Endometrium (tissue), 2 donors: Measurements from ENCODE around the gene NKX2-3.

ENCODE experiments used
- FAIRE-seq: peaks from 2 replicates; lab custom pipeline; 2012; peaks lifted over from hg19 to GRCh38; lab: Jason Lieb, UNC
- donor health status: control.
- donor health status: control.

Gene NKX2-3

GRCh38 chr10:99532687-99533495, at the start of gene NKX2-3:
Gene NKX2-3 (plus strand): TSS chr10:99532942. CDS start chr10:99533132, 190 bp downstream.
- no peak for FAIRE-seq

- FAIRE-seq: no peak
These were observed 47.8 kb upstream of the NKX2-3 start for GRCh38 chr10:99484626-99485581.

GRCh38 chr10:99487125-99487807, 45.5 kb upstream of the NKX2-3 start:
- FAIRE-seq: no peak

- no peak for FAIRE-seq
These were observed 43.5 kb upstream of the NKX2-3 start for GRCh38 chr10:99489271-99489670.

DNA sequence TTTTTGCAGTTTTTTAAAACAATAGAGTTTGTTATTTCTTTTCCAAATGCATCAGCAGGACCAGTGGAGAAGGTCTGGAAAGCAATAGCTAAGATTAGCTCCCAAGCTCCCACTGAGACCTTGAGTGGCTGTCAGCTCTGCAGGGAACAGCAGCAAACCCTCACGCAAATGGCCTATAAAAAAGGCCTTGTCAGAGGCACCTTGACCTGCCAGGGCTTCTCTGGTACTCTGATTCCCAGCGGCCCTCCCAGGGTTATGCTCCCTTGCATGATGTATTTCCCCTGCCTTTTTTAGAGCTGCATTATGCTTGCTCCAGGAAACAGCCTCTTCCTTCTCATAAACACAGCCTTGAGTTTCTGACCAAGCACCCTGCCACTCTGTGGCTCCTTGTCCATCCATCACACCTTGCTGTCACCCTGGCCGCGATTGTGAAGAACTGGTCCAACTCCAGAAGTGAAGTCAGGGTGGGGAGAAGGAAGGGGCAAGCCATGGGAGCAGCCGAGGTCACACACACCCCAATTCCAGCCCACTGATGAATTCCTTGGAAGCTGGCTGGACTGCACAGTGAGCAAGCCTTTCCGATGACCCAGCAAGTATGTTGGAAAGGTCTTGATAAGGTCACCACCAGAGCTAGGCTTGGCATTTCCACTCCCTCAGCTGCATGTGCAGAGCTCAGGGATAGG, 35.3 kb upstream of the NKX2-3 start:
- FAIRE-seq: no peak

- no peak for FAIRE-seq
These were observed 26.3 kb upstream of the NKX2-3 start for GRCh38 chr10:99506416-99506815.

DNA sequence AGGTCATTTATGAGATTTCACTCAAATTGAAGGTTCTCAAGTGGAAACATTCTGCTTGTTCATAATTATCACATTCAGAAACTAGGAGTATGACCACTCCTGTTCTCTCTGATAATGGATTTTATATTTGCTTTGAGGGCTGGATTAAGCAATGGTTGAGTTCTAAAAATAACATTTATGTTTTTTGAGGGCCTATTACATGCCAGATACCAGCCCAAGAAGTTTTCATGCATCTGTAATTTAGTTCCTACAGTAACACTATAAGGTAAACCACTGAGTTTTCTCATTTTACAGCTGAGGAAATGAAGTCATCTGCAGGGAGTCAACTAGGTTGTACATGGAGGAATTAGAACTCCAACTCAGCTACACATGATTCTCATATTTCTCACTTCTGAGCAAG, 25.5 kb upstream of the NKX2-3 start:
- no peak for FAIRE-seq

GRCh38 chr10:99513061-99513460, 19.7 kb upstream of the NKX2-3 start:
- FAIRE-seq: no peak

GRCh38 chr10:99519690-99520039, 13.1 kb upstream of the NKX2-3 start:
- no peak for FAIRE-seq

- no peak for FAIRE-seq
These were observed 12.5 kb upstream of the NKX2-3 start for GRCh38 chr10:99520040-99520846.

- no peak for FAIRE-seq
These were observed 11.6 kb upstream of the NKX2-3 start for GRCh38 chr10:99520847-99521764.

DNA sequence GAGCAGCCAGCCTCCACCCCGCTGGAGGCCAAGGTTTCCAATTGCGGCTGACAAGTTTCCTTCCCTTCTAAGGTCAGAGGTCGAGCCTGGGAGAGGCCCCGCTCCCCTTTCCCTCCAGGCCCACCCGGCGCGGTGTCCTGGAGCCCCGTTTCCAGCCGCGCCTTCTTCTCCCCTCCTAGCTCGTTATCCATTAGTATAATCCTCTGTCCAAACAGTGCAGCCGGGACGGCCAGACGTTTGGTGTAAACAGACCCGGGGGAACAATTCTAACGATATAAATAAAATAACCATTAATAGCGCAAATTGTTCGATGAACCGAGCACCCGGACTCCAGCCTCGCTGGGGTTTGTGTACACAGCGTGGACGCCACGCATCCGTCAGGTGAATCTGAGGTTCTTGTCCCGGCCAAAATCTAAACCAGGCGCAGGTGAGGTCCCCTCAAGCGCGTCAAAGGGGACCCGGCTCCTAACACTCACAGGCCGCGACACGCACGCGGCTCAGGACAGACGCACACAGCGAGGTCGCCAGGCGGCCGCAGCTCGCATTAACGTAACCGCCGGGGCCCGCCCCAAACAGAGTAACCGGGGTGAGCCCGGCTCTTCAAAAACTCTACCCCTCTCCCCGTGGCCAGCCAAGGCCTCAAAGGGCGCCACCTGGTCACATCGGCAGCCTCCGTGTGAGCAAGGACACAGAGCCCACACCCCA, 10.8 kb upstream of the NKX2-3 start:
- no peak for FAIRE-seq

GRCh38 chr10:99522470-99523250, 10.1 kb upstream of the NKX2-3 start:
- no peak for FAIRE-seq

DNA sequence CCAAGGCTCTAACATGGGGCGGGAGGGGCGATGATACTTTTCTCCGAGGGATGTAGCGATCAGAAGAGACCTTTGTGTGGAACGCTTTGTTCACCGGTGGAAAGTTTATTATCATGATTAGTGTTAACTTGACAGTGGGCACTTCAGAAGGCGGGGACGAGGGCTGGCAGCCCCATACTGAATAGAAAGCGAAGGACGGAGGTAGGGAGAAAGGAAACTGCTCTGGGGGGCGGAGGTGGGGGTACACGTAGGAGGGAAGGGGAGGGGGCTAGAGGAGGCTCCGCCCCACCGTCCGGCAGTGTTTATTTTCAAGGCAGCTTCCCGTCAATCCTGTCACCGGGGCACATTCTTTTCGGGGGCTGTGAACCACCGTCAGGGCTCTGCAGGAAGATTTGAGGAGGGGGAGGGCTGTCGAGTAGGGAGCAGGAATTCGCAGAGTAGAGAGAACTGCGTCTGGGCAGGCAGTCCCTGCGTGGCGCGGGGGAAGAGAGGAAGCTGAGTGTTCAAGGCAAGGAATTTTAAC, 9.4 kb upstream of the NKX2-3 start:
- no peak for FAIRE-seq

- no peak for FAIRE-seq
These were observed 8.6 kb upstream of the NKX2-3 start for GRCh38 chr10:99524050-99524666.

DNA sequence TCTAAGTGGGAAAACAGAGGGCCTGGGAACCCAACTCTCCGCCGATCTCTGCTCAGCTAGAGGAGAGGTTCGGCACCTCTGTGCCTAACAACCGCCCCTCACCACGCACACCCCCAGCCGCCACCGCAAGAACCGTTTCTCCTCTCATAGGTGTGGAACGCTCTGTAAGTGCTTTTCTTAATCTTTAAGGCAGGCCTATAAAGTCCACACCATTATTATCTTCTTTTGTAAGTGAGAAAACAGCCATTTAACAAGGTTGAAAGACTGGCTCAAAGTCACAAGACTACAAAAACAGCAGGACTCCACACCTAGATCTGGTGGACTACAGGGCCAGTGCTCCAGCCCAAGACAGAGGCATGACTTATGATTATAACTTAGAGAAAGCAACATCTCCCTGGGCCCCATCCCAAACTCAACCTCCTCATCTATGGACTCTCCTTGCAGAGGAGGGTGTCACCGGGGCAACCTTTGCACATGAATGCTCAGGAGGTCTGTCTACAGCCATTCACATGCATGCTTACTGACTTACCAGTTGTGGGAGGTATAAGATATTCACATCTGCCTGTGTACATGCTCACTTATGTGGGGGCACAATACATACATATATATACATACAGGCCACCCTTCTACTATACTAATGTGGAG, 7.9 kb upstream of the NKX2-3 start:
- FAIRE-seq: no peak

DNA sequence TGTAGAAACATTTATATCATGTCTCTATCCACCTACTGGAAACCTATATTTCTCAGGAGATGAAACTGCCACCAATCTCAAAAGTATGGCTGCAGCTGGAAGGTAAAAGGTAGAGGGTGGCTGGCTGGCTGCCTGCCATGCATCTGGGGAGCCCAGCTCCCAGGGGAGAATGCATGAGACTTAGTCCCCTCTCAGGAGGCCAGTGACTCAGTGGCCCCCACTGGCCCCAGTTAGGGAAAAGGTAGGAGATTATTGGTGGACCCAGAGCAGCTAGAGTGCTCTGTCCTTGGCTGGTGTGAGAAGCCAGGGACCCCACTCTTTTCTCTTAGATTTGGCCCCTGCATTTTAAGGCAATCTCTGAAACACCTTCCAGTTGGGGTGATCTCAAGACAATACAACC, 6.8 kb upstream of the NKX2-3 start:
- FAIRE-seq: no peak
